Activated CD4-positive, alpha-beta T cell treated with anti-CD3 and anti-CD28 coated beads, Interleukin-2, amount 50 U/mL, for 16 hours (primary cell): ENCODE data around the gene SND1.

Experiments
- DNase-seq: peaks from one replicate; pipeline ENCODE4 v3.0.0-alpha.2; 2020

The SND1 gene

DNA sequence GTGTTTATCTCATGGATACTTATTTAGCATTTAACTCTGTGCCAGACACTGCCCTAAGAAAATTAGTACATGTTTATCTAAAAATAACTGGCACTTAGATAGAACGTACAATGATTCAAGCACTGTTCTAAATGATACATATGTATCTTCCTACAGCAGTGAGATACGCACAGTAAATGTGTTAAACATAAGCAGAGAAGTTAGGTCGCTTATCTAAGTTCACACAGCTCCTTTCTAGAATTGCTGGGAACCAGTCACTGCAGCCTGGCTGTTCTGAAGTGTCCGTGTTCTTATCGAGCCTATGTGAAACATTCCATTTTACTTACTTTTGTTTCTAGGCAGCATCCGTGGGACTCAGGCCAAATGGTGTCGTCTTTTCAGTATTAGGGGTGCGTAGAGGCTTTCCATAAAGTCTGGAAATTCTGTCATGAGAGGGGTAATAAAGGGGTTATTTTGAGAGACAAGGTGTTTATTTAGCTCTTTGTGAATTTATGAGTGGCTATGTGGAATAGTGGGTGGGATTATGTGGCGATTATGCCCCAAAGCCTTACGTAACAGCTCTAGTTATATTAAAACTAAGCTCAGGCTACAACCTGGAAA, 186.9 kb downstream of the SND1 start:
- DNase-seq = no peak

GRCh38 chr7:127840226-127840951, 188.4 kb downstream of the SND1 start:
- DNase-seq = no peak

DNA sequence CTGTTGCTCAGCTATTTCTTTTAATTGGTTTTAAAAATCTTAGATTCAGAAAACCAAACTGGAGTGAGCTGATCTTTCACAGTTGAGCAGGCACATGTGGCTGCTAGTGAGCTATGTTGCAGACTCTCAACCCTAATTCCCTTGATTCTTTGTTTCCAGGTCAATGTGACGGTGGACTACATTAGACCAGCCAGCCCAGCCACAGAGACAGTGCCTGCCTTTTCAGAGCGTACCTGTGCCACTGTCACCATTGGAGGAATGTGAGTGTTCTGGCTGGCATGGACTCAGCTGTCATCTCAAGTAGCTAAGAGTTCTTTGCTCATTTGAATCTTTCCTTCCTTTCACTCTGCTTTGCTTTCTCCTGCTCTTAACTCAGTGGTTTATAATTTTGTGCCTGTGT, 192.2 kb downstream of the SND1 start:
- no peak for DNase-seq

- no peak for DNase-seq
Observed at GRCh38 chr7:127844707-127845331, 192.8 kb downstream of the SND1 start.

GRCh38 chr7:127845522-127846214, 193.7 kb downstream of the SND1 start:
- DNase-seq = no peak

DNA sequence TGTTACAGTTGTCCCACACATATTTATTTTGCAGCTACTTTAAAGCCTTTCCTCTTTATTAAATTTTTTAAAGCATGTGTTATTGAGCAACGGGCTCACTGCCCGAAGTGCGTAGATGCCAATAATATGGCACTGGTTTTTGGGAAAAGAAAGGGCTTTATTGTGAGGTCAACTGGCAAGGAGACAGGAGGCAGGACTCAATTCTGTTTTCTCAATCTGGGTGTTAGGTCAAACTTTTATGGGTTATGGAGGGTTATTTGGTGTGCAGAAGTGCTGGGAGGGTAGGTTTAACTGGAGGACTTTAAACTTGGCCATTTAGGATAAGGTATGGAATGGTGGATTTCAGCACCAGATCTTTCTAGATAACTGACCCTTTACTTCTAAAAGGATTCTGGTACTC, 195.6 kb downstream of the SND1 start:
- DNase-seq = no peak

DNA sequence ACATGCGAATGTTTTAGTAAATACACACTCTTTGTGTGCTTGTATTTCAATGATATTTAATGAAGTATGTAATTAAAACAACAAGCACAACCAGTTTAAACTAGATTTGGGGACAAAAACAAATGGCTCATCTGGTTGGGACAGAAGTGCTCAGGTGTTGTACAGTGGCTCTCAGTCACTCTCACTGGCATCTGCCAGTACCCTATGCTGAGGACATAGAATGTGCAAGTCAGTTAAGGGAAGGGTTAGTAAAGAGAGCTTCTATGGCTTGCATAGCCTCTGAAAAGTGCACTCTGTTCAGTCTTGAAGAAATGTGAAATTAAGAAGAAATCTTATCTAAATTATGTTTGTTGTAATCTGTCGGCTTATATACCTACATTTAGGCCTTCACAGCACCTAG, 196.2 kb downstream of the SND1 start:
- no peak for DNase-seq

- peak; percentile 81 for DNase-seq
Observed at GRCh38 chr7:127850195-127850594, 198.2 kb downstream of the SND1 start.

DNA sequence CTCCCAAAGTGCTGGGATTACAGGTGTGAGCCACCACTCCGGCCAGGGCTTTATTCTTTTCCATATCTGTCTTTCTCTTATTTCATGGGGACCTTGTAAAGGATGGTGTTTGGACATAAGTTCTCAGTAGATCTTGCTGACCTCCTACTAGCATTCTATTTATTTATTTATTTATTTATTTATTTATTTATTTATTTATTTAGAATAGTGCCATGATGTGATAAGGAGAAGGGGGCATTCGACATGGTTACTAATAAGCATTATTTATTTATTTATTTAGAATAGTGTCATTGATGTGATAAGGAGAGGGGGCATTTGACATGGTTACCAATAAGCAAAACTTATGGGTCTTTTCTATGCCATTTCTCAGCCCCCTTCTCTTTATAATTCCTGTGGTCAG, 202.4 kb downstream of the SND1 start:
- no peak for DNase-seq

DNA sequence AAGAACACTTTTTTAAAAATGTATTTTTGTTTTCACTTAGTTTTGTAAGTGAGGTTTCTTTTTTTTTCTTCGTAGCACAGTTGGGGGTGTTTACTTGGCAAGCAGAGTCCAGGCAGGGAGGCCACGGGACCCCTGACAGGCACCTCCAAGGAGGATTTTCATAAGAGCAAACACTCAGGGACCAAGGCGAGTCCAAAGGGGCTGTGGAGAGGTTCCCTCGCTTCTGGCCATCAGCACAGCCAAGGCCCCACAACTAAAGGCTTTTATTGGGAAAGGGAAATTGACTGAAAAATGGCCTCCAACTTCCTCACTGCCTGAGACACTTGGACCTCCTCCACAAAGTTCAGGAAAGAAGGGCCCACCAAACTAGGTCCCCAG, 205.5 kb downstream of the SND1 start:
- DNase-seq = no peak

DNA sequence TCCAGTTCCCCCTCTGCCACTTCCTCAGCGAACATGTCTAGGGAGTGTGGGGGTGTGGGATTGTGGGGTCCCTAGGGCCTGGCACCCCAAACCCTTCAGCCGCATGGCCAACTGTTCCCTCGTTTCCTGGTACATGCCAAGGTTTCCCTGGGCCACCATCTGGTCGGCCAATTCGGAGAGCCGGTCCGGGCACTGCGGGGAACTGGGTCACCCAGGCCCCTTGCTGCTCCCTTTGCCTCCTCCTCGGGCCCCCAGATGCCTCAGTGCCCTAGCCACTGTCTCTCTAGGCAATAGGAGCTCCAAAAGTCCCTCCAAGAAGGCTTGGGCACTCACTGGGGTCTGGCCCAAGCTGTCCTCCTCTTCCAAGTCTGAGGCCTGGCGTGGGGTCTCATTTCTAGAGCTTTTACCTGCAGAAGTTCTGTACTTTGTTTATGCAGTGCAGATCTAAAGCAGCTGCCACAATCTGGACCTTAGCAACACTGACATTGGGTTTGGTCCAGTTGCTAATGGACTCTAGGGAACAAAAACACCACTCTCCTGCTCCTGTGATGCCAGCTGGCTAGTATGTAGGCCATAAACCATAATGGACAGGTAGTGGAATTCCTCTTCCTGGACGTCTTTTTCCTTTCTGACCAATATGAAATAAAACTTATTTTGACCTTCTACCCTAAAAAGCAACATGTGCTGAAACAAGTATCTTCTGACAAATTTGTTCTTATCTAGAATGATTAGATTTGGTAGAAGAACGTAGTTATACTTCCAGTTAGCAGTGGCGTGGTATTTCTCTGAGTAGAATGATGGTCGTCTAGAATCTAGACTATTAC, 206.3 kb downstream of the SND1 start:
- DNase-seq = no peak

- DNase-seq = no peak
Observed at GRCh38 chr7:127858915-127859189, 206.9 kb downstream of the SND1 start.

GRCh38 chr7:127859330-127859729, 207.3 kb downstream of the SND1 start:
- DNase-seq = no peak

- DNase-seq = no peak
Observed at GRCh38 chr7:127862525-127862924, 210.5 kb downstream of the SND1 start.

DNA sequence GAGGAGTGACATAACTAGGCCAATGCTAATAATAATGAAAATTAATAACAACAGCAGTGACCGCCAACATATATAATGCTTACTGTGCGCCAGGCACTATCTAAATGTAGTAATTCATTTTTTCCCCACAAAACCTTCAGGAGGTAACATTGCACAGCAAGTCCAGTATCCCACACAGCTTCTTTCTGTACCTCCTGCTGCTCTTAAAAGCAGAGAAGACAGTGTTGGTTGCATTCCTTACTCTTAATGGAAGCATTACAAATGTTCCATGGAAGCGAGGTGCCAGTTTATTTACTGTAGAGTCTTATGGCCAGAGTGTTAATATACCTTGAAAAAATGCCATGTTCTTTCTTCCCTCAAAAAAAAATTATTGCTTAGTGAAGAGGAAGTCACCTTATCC, 211.1 kb downstream of the SND1 start:
- no peak for DNase-seq

GRCh38 chr7:127865466-127865865, 213.5 kb downstream of the SND1 start:
- no peak for DNase-seq

DNA sequence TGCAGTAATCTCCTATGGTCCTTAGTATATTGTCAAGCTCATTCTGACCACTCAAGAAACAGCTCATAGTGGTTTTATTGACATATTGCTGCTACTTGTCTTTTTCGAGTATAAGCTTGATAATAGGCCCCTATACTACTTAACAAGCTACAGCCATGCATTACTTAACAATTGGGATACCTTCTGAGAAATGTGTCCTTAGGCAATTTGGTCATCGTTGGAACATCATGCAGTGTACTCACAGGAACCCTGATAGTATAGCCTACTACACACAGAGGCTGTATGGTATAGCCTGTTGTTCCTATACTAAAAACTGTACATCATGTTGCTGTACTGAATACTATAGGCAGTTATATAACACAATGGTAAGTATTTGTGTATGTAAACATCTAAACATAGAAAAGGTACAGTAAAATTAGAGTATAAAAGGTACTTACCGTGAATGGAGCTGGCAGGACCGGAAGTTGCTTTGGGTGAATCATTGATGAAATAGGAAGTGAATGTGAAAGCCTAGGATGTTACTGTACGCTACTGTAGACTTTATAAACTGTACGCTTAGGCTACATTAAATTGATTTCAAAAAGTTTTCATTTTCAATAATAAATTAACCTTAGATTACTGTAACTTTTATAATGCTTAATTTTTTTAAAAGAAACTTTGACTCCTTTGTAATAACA, 218.4 kb downstream of the SND1 start:
- no peak for DNase-seq

DNA sequence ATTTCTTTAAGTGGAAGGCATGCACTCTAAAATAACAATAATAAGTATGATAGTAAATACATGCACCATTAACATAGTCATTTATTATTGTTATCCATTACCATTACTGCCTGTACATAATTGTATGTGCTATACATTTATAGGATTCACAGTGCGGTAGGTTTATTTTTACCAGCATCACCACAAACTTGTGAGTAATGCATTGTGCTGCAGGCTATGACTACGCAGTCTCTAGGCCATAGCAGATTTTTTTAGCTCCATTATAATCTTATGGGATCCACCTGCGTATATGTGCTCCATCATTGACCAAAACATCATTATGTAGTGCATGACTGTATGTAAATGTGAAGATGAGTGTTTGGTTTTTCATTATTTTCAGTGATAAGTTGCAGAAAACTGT, 219.2 kb downstream of the SND1 start:
- no peak for DNase-seq

DNA sequence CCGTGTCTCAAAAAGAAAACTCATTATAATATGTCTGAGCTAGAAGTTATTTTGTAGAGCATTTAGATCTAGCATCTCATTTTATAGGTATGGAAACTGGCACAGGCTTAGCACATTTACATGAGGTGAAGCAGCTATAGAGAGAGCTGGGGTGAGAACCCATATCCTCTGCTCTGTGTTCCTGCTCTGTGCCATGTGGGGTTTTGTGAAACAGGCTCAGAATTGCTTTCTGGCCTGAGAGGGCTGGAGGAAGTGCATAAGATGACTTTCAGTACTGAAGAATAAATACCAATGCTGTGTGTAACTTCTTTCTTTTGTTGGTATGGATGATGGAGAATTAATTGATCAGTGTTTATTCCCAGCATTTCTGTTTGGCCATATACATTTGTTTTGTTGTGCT, 220.1 kb downstream of the SND1 start:
- DNase-seq = no peak

GRCh38 chr7:127873151-127873550, 221.2 kb downstream of the SND1 start:
- DNase-seq = no peak

DNA sequence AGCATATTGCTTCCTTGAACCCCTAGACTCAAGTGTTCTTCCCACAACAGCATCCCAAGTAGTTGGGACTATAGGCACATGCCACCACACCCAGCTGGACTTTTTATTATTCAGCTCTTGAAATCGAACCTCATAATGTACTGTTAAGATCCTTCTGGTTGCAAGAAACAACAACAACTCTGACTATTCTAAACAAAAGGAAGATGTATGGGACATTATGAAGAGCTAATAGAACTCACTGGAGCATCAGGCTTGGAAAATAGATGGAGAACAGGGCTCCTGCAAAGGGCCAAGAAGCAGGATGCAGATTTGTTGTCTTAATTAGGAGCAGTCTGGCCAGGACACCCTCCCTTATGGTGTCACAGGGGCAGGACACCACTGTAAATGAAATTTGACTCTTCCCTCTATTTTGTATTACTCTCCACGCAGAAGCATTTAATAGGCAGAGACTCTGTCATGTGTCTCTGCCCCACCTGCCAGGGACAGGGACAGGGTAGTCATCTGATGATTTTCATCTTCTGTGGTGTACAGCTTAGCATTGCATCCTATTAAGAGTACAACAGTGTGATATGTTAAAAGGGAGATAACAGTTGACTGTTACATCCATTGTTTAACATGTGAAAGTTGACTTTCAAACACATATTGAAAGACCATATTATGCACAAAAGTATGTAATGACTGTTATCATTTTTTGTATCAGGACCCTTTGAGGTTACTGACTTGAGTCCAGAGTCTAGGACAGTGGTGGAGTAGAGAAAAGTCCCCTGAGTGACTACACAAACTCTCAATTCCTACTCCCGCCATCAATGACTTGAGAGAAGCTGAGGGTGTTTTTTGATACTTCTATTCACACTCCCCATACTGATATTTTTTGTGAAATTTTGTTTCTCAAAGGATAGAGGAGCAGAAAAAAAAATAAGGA, 222.0 kb downstream of the SND1 start:
- peak; percentile 23 for DNase-seq
